SK-N-DZ (cell line): ENCODE data around the gene PGLYRP2. TPM values are rescaled to one million over a fixed set of nuclear protein-coding genes. Genes with fewer than 3 reads are reported as not detected.
"Not testable (repeated sequence)": the region's sequence is repeated elsewhere in the genome, so short reads cannot be mapped to it uniquely, and the experiment has no call there.

ENCODE experiments used
- DNase-seq: peaks from one replicate; pipeline ENCODE4 v3.0.0-alpha.2; 2015; ENCODE audit warnings: low spot score
- polyA plus RNA-seq, 2 experiments: library from polyadenylated mRNA; depleted of rRNA; stranded (reverse); fragments of >200 nt; gene quantifications; 2 replicates each; pipeline ENCODE4 v1.2.3, GENCODE V29; 2014

The PGLYRP2 gene, protein sequence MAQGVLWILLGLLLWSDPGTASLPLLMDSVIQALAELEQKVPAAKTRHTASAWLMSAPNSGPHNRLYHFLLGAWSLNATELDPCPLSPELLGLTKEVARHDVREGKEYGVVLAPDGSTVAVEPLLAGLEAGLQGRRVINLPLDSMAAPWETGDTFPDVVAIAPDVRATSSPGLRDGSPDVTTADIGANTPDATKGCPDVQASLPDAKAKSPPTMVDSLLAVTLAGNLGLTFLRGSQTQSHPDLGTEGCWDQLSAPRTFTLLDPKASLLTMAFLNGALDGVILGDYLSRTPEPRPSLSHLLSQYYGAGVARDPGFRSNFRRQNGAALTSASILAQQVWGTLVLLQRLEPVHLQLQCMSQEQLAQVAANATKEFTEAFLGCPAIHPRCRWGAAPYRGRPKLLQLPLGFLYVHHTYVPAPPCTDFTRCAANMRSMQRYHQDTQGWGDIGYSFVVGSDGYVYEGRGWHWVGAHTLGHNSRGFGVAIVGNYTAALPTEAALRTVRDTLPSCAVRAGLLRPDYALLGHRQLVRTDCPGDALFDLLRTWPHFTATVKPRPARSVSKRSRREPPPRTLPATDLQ
- polyA plus RNA-seq (2014; cell fraction: cytosol; rRNA removed): not detected in 2 replicates
- not detected in 2 replicates for polyA plus RNA-seq (2014; cell fraction: nucleus; rRNA removed)

DNA sequence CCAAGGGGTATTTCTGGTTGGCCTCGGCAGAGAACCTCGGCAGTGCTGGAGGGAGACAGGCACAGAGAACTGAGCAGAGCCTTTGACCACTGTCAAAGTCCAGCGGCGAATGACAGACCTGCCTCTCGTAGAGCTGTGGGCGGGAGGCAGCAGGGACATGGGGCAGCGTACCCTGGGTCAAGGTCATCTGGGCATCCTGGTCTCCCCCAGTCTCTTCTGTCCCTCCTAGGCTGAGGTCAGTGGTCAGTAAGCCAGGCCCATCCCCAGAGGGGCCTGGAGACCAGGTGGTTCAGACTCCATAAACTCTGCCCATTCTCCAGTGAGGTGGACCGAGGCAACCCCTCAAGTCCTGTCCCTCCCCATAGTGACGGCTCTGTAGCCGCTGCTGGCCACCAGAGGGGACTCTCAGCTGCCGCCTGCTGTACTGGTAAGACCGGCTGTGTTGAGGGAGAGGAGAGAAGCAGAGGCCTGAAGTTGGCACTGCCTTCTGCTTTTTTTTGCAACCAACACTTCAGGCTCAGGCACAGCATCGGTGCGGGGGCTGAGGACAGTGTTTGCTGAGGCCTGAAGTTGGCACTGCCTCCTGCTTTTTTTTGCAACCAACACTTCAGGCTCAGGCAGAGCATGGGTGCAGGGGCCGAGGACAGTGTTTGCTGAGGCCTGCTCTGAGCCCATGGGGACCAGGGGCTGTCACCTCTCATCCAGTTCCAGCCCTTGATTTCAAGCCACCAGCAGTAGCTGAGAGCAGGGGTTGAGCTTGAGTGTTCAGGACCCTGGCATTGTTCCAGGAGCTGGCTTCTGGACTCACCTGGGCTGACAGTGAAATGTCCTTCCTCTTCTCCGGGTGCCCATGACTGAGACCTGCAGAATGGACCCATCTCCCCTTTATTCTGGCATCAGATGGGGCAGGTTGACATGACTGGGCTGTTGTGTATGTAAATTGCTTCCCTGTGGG is at the start of gene PGLYRP2:
Gene PGLYRP2, minus strand, starts transcription at position 111 of the 955 bp plus-strand sequence. CDS start 130 bp downstream, outside the sequence.
- no peak for DNase-seq

DNA sequence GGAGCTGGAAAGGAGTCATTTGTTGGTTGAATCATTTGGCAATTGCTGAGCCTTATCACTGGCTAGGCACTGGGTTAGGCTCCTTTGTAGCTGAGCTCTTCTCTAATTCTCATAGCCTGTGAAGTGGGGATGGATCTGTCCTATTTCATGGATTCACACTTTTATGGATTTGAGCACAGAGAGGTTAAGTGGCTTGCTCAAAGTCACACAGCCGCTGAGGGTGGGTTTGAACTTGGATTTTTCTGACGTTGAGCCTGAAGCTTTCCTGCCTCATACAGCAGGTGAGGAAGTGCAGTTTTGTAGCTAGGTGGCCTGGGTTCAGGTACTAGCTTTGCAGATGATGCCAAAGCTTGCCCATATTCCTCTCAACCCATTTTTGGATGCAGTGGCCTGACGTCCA is 48.4 kb upstream of the PGLYRP2 start:
- DNase-seq: no peak

DNA sequence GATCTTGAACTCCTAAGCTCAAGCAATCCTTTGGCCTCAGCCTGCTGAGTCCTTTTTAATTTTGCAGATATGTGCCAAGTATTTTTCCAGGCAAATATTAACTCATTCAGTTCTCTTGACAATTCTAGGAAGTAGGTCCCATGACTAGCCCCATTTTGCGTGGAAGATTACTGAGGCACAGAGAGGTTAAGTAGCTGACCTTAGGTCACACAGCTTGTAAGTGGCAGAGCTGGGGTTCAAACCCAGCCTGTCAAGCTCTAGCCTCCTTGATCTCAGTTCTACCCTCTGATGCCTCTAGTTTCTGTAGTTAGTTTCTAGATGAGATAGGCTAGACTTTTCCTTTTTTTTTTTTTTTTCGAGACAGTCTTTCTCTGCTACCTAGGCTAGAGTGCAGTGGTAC is 47.1 kb upstream of the PGLYRP2 start:
- DNase-seq: no peak

DNA sequence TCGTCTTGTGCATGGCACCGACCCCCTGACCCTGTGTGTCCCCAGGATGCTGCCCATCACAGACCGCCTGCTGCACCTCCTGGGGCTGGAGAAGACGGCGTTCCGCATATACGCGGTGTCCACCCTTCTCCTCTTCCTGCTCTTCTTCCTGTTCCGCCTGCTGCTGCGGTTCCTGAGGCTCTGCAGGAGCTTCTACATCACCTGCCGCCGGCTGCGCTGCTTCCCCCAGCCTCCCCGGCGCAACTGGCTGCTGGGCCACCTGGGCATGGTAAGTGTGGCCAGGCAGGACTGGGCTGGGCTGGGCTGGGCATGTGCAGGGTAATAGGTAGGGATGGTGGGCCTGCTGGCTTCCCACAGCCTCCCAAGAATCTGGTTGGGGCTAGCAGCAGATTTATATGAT is 46.0 kb upstream of the PGLYRP2 start:
- DNase-seq: no peak

DNA sequence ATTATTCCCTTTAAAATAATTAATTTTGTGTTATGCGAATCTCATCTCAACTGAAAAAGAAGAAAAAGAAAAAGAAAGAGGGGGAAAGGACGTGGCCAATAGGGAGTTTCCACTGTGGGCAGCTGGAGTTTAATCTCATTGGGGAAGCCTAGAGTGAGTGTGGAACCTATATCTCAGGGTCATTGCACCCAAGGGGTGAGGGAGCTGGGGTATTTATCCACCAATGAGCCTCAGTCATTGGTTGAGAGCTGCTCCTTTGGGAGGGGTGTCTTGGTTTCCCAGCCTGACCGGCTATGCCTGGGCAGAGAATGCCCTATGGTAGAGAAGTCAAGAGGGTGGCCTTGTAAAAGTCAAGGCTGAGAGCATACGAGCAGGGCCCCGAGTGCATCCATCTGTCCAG is 45.5 kb upstream of the PGLYRP2 start:
- no peak for DNase-seq

DNA sequence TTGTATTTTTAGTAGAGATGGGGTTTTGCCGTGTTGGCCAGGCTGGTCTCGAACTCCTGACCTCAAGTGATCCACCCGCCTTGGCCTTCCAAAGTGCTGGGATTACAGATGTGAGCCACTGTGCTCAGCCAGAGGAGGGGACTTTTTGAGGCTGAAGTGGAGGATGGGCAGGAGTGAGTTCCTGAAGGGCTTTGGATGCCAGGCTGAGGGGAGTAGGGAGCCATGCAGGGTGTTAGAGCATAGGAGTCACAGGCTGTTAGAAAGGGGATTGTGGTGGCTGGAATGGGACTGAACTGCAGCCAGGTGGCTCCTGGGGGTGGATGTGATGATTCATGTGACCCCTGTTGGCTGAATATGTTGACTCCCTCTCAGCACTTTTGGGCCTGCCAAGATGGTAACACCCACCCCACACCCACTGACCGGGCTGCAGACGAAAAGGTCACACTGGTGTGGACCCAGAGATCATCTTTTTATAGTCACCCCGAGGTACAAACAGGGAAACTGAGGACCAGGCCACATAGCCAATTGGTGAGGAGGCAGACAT is 40.2 kb upstream of the PGLYRP2 start:
- DNase-seq: no peak

DNA sequence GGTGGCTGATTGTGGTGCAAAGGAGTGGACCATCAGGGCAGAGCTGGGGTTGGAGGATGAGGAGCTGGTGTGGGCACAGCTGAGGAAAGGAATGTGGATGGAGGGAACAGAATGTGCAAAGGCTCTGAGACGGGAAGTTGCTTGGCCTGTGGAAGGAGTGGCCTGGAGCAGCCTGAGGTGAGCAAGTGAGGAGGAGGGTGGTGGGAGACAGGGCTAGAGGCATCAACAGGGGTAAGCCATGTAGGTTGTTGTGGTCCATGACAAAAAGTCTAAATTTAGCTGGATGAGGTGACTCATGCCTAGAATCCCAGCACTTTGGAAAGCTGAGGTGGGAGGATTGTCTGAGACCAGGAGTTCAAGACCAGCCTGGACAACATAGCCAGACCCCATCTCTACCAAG is 38.5 kb upstream of the PGLYRP2 start:
- no peak for DNase-seq

DNA sequence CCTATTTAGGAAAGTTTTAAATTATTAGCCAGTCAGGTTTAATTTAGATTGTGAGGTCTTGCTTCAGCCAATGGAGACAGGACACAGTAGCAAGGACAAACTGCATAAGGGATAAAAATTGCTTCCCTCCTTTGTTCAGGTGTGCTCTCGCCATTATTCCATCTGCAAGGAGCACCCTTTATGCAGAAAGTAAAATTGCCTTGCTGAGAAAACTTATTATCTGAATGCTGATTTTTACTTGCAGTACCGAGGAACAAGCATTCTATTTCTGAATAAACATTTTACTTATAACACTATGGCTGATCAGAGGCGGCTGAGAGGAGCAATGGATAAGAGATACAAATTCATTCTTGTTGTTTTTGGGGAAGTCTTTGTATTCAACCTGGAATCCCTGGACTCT is 37.1 kb upstream of the PGLYRP2 start:
- DNase-seq: no peak

DNA sequence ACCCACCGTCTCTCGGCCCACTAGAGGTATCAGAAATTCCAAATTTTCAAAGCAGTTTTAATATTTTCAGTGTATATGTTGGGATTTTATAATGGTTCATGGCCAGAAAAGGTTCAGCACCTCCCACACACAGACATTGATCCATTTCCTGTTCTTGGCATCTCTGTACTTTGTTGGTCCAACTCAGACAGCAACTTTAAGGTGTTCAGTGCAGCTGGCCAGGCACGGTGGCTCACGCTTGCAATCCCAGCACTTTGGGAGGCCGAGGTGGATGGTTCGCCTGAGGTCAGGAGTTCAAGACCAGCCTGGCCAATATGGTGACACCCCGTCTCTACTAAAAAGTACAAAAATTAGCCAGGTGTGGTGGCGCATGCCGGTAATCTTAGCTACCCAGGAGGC is 35.9 kb upstream of the PGLYRP2 start:
- not testable (repeated sequence) for DNase-seq

DNA sequence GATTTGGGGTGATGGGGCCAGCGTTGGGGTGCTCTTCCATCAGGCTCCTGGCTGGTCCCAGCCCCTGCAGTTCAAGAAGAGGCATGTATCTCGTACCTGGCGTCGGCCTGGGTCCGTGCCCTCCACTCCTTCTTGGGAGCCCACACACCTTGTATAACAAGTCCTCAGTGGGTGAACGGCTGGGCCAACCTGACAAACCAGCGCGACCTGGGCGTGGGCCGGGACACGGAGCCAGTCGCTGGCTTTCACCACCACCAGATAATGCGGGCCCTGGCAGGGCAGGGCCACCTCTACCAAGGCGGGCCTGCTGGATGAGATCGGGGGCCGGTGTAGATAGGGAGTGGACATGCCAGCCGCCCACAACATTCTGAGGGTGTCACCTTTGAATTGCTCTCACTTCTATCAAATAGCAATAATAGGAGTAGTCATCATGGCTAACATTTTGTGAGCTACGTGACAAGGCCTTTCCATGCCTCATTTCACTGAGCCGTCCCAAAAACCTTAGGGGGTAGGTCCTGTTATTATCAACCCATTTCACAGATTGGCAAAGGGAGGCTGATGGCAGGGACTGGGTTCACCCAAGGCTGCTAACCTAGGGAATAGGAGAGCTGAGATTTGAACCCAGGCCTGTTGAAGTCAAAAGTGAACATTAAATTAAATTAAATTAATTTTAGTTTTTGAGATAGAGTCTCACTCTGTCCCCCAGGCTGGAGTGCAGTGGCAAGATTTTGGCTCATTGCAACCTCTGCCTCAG is 32.5 kb upstream of the PGLYRP2 start:
- no peak for DNase-seq

DNA sequence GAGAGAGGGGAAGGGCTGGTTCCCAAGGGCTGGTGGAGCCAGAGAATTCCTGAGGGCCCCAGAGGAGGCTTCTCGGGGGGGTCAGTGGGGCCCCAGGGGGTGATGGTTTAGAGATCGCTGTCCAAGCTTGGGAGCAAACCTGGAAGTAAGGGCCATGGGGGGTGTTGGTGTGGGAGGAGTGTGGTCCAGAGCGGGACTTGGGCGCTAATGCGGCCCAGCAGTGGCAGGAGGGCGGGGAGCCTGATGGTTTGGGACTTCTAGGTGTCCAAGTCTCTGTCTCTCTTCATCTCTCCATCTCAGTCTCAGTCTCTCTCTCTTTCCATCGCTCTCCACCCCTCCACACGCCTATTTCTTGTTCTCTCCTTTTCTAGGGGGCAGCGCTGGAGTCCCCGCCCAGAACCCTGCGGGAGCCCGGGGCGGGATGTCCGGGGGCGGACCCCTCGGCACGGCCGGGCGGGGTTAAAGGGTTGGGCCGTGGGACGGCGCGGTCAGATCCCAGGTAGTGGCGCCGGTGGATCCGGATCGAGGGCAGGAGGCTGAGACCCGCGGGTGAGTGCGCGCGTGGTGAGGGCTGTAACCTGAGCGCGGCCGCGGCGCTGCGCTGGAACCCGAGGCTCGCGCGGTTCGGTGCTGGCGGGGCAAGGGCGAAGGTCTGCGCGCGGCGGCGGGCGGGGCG is 28.9 kb upstream of the PGLYRP2 start, which contains the start of gene CYP4F22:
Gene CYP4F22, plus strand, starts transcription at position 491 of the 676 bp plus-strand sequence. CDS start 16,812 bp downstream, outside the sequence.
- no peak for DNase-seq

DNA sequence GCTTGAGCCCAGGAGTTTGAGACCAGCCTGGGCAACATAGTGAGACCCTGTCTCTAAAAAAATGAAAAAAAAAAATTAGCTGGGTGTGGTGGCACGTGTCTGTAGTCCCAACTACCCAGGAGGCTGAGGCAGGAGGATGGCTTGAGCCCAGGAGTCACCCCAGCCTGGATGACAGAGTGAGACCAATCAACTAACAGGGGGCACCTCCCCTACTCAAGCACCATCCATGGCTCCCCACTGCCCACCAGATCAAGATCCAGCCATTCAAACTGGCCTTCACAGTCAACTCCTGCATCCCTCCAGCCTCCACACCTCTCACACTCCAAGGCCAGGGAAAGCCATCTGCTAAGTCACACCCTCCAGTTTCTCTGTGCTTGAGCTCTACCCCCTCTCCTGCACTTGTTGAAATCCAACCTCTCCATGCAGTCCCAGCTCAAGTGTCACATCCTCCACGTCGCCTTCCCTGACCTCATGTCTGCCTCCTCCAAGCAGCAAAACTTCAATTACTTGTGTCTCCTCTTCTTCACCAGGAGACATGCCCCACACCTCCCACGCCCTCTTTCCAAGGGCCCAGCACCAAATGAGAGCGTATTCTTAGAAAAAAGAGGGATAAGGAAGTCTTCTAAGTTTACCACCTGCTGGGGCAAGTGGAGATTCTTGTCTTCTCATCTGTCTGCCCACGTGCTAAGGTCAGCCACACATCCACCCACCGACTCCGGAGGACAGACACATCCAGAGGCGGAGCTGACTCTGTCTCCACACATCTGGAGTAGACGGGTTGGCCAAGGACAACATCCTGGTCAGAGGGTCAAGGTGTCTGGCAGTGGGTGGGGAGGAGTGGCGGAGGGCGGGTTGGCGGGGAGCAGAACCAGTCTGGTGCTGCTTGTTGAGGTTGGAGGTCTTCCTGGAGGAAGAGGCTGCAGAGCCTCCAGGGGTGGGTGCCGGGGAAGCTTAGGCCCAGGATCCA is 28.1 kb upstream of the PGLYRP2 start:
- no peak for DNase-seq

DNA sequence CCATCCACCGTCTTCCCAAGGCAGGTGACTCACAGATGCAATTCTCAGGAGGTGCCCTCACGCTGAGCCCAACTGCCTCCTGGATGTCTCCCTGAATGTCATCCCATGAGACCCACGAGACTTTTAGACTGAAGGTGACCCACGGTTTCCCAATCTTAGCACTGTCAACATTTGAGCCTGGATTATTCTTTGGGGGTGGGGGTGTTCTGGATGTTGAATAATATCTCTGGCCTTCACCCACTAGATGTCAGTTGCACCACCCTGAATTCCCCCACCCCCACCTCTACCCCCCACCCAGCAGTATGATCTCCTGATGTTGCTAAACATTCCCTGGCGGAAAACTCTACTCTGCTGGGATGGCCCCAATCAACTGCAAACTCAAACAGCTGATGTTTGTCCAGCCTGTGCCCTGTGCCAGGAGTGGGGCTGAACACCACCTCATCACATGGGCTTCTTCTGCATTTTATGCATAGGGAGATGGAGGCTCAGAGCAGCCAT is 26.8 kb upstream of the PGLYRP2 start:
- no peak for DNase-seq

DNA sequence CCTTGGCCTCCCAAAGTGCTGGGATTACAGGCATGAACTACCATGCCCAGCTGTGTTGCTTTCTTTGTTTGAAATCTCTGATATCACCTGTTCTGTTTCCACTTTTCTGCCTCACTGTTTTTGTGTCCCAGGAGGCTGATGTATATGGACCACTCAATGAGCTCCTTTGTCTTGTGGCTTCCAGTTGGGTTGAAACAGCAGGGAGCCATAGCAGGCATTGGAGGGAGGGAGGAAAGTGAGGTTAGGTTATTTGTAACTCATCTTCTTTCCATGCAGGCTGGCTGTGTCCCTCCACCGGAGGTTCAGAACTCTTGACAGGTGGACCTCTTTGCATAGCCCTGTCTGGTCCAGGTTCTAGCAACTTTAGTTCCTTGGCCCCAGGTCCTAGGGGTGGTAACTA is 23.0 kb upstream of the PGLYRP2 start:
- DNase-seq: no peak

DNA sequence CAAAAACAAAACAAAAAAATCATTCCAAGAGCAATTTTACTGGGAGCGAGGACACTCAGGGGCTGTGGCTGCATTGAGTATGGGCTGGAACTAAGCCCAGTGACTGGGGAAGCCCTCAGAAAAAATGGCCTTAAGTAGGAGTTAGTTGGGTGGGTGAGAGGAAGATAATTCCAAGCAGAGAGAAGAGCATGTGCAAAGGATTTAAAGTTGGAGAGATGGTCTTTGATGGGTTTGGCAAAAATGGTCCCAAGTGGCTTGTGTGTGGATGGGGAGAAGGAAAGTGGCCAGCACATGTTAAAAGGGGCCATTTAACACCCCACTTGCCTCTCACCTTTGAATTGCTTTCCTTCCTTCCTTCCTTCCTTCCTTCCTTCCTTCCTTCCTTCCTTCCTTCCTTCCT is 22.3 kb upstream of the PGLYRP2 start:
- no peak for DNase-seq

DNA sequence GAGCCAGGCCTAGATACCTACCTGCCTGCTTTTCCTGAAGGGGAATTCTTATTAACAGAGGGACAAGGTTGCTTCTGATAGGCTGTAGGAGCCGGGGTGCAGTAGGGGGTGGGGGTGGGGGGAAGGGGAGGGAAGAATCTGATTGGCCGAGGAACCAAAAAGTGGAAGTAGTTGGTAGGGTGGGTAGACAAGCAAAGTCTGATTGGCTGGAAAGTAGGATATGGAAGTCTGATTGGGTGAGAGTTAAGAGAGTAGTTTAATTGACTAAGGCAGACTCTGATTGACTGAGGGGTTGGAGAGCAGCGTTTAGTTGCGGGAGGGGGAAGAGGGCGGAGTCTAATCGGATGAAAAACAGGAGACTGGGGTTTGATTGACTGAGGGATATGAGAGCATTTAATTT is 19.6 kb upstream of the PGLYRP2 start:
- DNase-seq: no peak

DNA sequence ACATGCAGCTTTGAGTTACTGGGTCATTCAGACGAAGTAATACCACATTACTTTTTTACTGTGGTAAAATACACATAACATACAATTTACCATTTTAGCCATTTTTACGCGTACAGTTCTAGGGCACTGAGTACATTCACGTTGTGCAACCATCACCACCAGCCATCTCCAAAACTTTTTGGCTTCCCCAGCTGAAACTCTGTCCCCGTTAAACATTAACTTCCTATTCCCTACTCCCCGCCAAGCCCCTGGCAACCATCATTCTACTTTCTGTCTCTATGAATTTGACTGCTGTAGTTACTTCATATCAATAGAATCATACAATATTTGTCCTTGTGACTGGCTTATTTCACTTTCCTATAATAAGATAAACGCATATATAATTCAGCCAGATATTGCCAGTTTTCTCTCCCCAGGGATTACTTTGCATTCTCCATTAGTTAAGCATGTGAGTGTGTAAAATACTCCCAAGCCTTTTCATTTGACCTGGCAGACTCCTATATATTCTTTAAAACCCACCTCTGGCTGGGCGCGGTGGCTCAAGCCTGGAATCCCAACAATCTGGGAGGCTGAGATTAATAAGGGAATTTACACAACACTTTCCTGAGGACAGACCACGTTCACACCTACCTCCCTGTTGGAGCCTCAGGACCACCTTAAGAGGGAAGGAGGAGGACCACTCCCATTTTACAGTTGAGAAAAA is 19.0 kb upstream of the PGLYRP2 start:
- no peak for DNase-seq

DNA sequence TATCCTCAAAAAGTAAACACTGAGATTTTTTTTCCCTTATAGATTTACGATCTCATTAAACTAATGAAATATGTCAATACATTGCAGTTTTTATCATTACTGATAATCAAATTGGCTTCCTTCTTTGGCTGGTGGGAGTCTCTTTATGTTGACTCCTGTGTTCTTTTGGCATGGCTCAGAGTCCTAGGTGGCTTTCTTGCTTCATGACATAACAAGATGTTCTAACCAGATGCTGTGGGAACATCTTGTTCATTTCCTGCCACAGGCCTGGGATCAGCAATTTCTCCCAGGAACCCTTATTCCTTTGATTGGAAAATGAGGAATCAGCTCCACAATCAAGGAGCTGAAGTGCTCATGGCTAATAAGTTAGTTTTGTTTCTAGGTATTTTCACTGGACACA is 15.8 kb upstream of the PGLYRP2 start:
- no peak for DNase-seq
